Neural cell (in vitro differentiated cells): Measurements from ENCODE around the gene ROR1. TPM values are rescaled to one million over a fixed set of nuclear protein-coding genes. Genes with fewer than 3 reads are reported as not detected.
A peak's percentile ranks its signal among the peaks of the same experiment; 100 is the strongest.

Experiments
- H2AFZ ChIP-seq: fragments of 200-600, 300-800 bp; sonication (generic), shearing (Covaris generic); 2 replicates; pipeline ENCODE4 v1.6.0; 2014; ENCODE audit warnings: low read depth, mild to moderate bottlenecking, antibody characterized with exemption, low read length, moderate library complexity
- H3F3A ChIP-seq: fragments of 200-600 bp; shearing (Covaris generic); 2 replicates; pipeline ENCODE4 v1.6.1; 2016; ENCODE audit warnings: mild to moderate bottlenecking, moderate library complexity, mixed read lengths, antibody characterized with exemption, low read length; ENCODE audit not compliant: insufficient read depth, poor library complexity, severe bottlenecking
- H3K27ac ChIP-seq: fragments of 200-600, 300-800 bp; sonication (generic), shearing (Covaris generic); 2 replicates; pipeline ENCODE4 v1.5.1; 2014; ENCODE audit warnings: mild to moderate bottlenecking, low read length, moderate library complexity
- H3K27me3 ChIP-seq: fragments of 300-800, 200-600 bp; sonication (generic), shearing (Covaris generic); 2 replicates; pipeline ENCODE4 v1.6.0; 2014; ENCODE audit warnings: mild to moderate bottlenecking, low read depth, low read length, moderate library complexity; ENCODE audit not compliant: insufficient read depth
- H3K36me3 ChIP-seq: fragments of 300-800, 200-600 bp; sonication (generic), shearing (Covaris generic); 2 replicates; pipeline ENCODE4 v1.5.1; 2014; ENCODE audit warnings: mild to moderate bottlenecking, antibody characterized with exemption, low read length, moderate library complexity; ENCODE audit not compliant: insufficient read depth
- H3K4me2 ChIP-seq: fragments of 300-800, 200-600 bp; sonication (generic), shearing (Covaris generic); 2 replicates; pipeline ENCODE4 v1.6.0; 2014; ENCODE audit warnings: mild to moderate bottlenecking, low read length
- H3K4me3 ChIP-seq: fragments of 300-800, 200-600 bp; sonication (generic), shearing (Covaris generic); 2 replicates; pipeline ENCODE4 v1.5.1; 2014; ENCODE audit warnings: mild to moderate bottlenecking, low read length, moderate library complexity
- H3K79me2 ChIP-seq: fragments of 200-600 bp; shearing (Covaris generic); replicated peaks from 2 replicates; pipeline ENCODE4 v1.6.0; 2014; ENCODE audit warnings: mild to moderate bottlenecking, low read length, moderate library complexity; ENCODE audit not compliant: insufficient read depth
- H3K9ac ChIP-seq: fragments of 300-800, 200-600 bp; sonication (generic), shearing (Covaris generic); 2 replicates; pipeline ENCODE4 v1.6.1; 2016; ENCODE audit warnings: mild to moderate bottlenecking, low read length, mixed read lengths
- H3K9me2 ChIP-seq: fragments of 200-600 bp; shearing (Covaris generic); 2 replicates; pipeline ENCODE4 v1.6.1; 2016; ENCODE audit warnings: mild to moderate bottlenecking, low read length, mixed read lengths; ENCODE audit not compliant: insufficient read depth
- H3K9me3 ChIP-seq: fragments of 200-600, 300-800 bp; sonication (generic), shearing (Covaris generic); 2 replicates; pipeline ENCODE4 v1.6.1; 2016; ENCODE audit warnings: mild to moderate bottlenecking, mixed run types, low read length, moderate library complexity, mixed read lengths
- H4K20me1 ChIP-seq: fragments of 200-600 bp; shearing (Covaris generic); 2 replicates; pipeline ENCODE4 v1.6.1; 2016; ENCODE audit warnings: mild to moderate bottlenecking, mixed run types; ENCODE audit not compliant: insufficient read depth
- CTCF ChIP-seq: fragments of 450-650 bp; IDR thresholded peaks from 2 replicates; pipeline ENCODE4 v1.5.1; 2014; ENCODE audit warnings: antibody characterized with exemption, mild to moderate bottlenecking, moderate library complexity; ENCODE audit not compliant: poor library complexity, severe bottlenecking
- EP300 ChIP-seq: fragments of 450-650 bp; conservative IDR thresholded peaks from 2 replicates; pipeline ENCODE4 v1.6.1; 2014; ENCODE audit warnings: antibody characterized with exemption, mild to moderate bottlenecking, moderate library complexity; ENCODE audit not compliant: poor library complexity, severe bottlenecking
- EZH2 ChIP-seq: fragments of 200-600, 300-800 bp; shearing (Covaris generic), sonication (generic); IDR thresholded peaks from 2 replicates; pipeline ENCODE4 v1.6.1; 2014; ENCODE audit warnings: antibody characterized with exemption, low read length, borderline replicate concordance, mild to moderate bottlenecking; ENCODE audit not compliant: insufficient read depth, poor library complexity, severe bottlenecking
- MXI1 ChIP-seq: fragments of 450-650 bp; conservative IDR thresholded peaks from 2 replicates; pipeline ENCODE4 v1.6.1; 2014; ENCODE audit warnings: antibody characterized with exemption, mild to moderate bottlenecking; ENCODE audit not compliant: poor library complexity, severe bottlenecking
- POLR2AphosphoS5 ChIP-seq: IDR thresholded peaks from 2 replicates; pipeline ENCODE4 v1.6.1; 2012
- RAD21 ChIP-seq: fragments of 450-650 bp; conservative IDR thresholded peaks from 2 replicates; pipeline ENCODE4 v1.6.1; 2014; ENCODE audit warnings: antibody characterized with exemption, mild to moderate bottlenecking, moderate library complexity
- SMC3 ChIP-seq: fragments of 450-650 bp; conservative IDR thresholded peaks from 2 replicates; pipeline ENCODE4 v1.6.1; 2014; ENCODE audit warnings: antibody characterized with exemption, mild to moderate bottlenecking, moderate library complexity; ENCODE audit not compliant: poor library complexity
- TAF1 ChIP-seq: IDR thresholded peaks from 2 replicates; pipeline ENCODE4 v1.6.1; 2012; ENCODE audit warnings: low read depth
- polyA minus RNA-seq: library from RNA; depleted of rRNA, polyadenylated mRNA; stranded (reverse); fragments of >200 nt; gene quantifications from 2 replicates; pipeline ENCODE4 v1.2.3, GENCODE V29; 2014
- polyA plus RNA-seq: library from polyadenylated mRNA; depleted of rRNA; stranded (reverse); fragments of >200 nt; gene quantifications from 2 replicates; pipeline ENCODE4 v1.2.3, GENCODE V29; 2014
- TF ChIP-seq, protein P1 (sequence below): IDR thresholded peaks from 2 replicates; pipeline ENCODE4 v1.6.1; 2012; ENCODE audit warnings: borderline replicate concordance

The ROR1 gene
- 0.27 TPM in 1 of 2 replicates, not detected in the other for polyA plus RNA-seq
- polyA minus RNA-seq = 0.24 and 0.46 TPM in 2 replicates

GRCh38 chr1:63773815-63774616, at the start of gene ROR1:
Gene ROR1 (plus strand): TSS chr1:63774017.
- Histone ChIP-seq H3F3A (no peaks in the 10 kb centered on the region), H3K9ac (peak within 1 kb of the TSS; percentile 40), H3K36me3 (no peaks in the 10 kb centered on the region), H3K4me2 (peak within 1 kb of the TSS; percentile 53), H4K20me1 (no peaks in the 10 kb centered on the region), H3K79me2 (no peaks in the 10 kb centered on the region), H2AFZ (peak within 1 kb of the TSS; percentile 16), H3K9me2 (no peaks in the 10 kb centered on the region), H3K9me3 (no peaks in the 10 kb centered on the region), H3K27ac (no peak within 1 kb of the TSS), H3K27me3 (peaks cover 34% of the 10 kb centered on the region), H3K4me3 (peak within 1 kb of the TSS; percentile 84)
- TF ChIP-seq EZH2 = no peak
- TF ChIP-seq, protein P1, sequence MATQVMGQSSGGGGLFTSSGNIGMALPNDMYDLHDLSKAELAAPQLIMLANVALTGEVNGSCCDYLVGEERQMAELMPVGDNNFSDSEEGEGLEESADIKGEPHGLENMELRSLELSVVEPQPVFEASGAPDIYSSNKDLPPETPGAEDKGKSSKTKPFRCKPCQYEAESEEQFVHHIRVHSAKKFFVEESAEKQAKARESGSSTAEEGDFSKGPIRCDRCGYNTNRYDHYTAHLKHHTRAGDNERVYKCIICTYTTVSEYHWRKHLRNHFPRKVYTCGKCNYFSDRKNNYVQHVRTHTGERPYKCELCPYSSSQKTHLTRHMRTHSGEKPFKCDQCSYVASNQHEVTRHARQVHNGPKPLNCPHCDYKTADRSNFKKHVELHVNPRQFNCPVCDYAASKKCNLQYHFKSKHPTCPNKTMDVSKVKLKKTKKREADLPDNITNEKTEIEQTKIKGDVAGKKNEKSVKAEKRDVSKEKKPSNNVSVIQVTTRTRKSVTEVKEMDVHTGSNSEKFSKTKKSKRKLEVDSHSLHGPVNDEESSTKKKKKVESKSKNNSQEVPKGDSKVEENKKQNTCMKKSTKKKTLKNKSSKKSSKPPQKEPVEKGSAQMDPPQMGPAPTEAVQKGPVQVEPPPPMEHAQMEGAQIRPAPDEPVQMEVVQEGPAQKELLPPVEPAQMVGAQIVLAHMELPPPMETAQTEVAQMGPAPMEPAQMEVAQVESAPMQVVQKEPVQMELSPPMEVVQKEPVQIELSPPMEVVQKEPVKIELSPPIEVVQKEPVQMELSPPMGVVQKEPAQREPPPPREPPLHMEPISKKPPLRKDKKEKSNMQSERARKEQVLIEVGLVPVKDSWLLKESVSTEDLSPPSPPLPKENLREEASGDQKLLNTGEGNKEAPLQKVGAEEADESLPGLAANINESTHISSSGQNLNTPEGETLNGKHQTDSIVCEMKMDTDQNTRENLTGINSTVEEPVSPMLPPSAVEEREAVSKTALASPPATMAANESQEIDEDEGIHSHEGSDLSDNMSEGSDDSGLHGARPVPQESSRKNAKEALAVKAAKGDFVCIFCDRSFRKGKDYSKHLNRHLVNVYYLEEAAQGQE = no peak
- peak; percentile 13 for TF ChIP-seq POLR2AphosphoS5
- TF ChIP-seq SMC3 = peak; percentile 83
- TF ChIP-seq RAD21 = peak; percentile 77
- TF ChIP-seq MXI1 = peak; percentile 71
- TF ChIP-seq CTCF = peak; percentile 81

DNA sequence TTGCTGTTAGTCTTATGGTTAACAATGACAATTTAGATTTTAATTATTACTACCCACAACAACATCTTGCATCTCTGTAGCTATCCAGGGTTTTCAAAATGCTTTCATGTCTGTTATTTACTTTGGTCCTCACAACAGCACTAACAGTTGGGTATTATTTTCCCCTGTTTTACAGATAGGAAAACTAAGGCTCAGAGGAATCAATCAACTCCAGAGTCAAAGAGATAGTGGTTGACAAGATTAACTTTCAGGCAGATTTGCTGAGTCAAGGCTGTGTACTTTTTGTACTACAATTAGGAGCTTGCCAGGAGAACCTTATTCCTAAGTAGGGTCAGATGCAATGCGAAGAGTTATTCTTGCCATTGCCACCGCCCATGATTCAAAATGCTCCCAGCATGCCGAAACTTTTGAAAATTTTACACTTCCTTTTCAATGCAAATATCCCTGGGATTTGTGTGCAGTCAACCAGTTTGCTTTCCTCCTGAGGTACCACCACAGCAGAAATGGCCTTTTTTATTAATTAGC, 49.4 kb upstream of the ROR1 start:
- H2AFZ ChIP-seq = no peak overlapping the region
- no peak overlapping the region for H3K27ac ChIP-seq
- no peaks in the 10 kb centered on the region for H3K9me3 ChIP-seq
- TF ChIP-seq CTCF = no peak
- TF ChIP-seq POLR2AphosphoS5 = no peak
- no peak for TF ChIP-seq EP300
- TF ChIP-seq TAF1 = no peak
- no peak for TF ChIP-seq MXI1
- no peak for TF ChIP-seq SMC3
- TF ChIP-seq, protein P1 = no peak
- TF ChIP-seq EZH2 = no peak
- no peak for TF ChIP-seq RAD21
- H4K20me1 ChIP-seq = no peaks in the 10 kb centered on the region
- no peak overlapping the region for H3K9ac ChIP-seq
- no peak overlapping the region for H3K4me2 ChIP-seq
- no peaks in the 10 kb centered on the region for H3K79me2 ChIP-seq
- no peak overlapping the region for H3K4me3 ChIP-seq
- no peaks in the 10 kb centered on the region for H3K27me3 ChIP-seq
- H3F3A ChIP-seq = no peaks in the 10 kb centered on the region
- H3K36me3 ChIP-seq = no peaks in the 10 kb centered on the region
- H3K9me2 ChIP-seq = no peaks in the 10 kb centered on the region
